Kidney tubule cell (primary cell): ENCODE measurements around the gene TBC1D23.
A peak's percentile ranks its signal among the peaks of the same experiment; 100 is the strongest.
"Not testable (repeated sequence)": the region's sequence is repeated elsewhere in the genome, so short reads cannot be mapped to it uniquely, and the experiment has no call there.

Experiments used
- DNase-seq: peaks from one replicate; pipeline ENCODE4 v3.0.0-alpha.2; 2018; ENCODE audit warnings: low spot score

The TBC1D23 gene

GRCh38 chr3:100257586-100257985 is 3.2 kb upstream of the TBC1D23 start:
- DNase-seq: no peak

GRCh38 chr3:100260081-100260684 is 609 bp upstream of the TBC1D23 start:
- peak; percentile 38 for DNase-seq

GRCh38 chr3:100261485-100261903 is 702 bp downstream of the TBC1D23 start:
- DNase-seq: no peak

GRCh38 chr3:100262925-100263324 is 2.1 kb downstream of the TBC1D23 start:
- DNase-seq: not testable (repeated sequence)

GRCh38 chr3:100263583-100263982 is 2.8 kb downstream of the TBC1D23 start:
- no peak for DNase-seq

- DNase-seq: no peak
These were observed 3.5 kb downstream of the TBC1D23 start for GRCh38 chr3:100264242-100264641.

- no peak for DNase-seq
These were observed 4.2 kb downstream of the TBC1D23 start for GRCh38 chr3:100265016-100265415.

GRCh38 chr3:100266531-100266930 is 5.7 kb downstream of the TBC1D23 start:
- DNase-seq: no peak

GRCh38 chr3:100268156-100268555 is 7.4 kb downstream of the TBC1D23 start:
- no peak for DNase-seq

GRCh38 chr3:100269001-100269400 is 8.2 kb downstream of the TBC1D23 start:
- DNase-seq: no peak

GRCh38 chr3:100269410-100270214 is 8.8 kb downstream of the TBC1D23 start:
- peak; percentile 96 for DNase-seq

GRCh38 chr3:100270215-100270583 is 9.4 kb downstream of the TBC1D23 start:
- peak; percentile 74 for DNase-seq

GRCh38 chr3:100271522-100271921 is 10.7 kb downstream of the TBC1D23 start:
- DNase-seq: no peak

- DNase-seq: not testable (repeated sequence)
These were observed 12.2 kb downstream of the TBC1D23 start for GRCh38 chr3:100272797-100273611.

- DNase-seq: no peak
These were observed 13.6 kb downstream of the TBC1D23 start for GRCh38 chr3:100274361-100274760.

- no peak for DNase-seq
These were observed 16.5 kb downstream of the TBC1D23 start for GRCh38 chr3:100277255-100277800.

- DNase-seq: no peak
These were observed 18.1 kb downstream of the TBC1D23 start for GRCh38 chr3:100278910-100279309.

GRCh38 chr3:100288288-100288894 is 27.6 kb downstream of the TBC1D23 start:
- DNase-seq: no peak

- DNase-seq: peak; percentile 37
These were observed 28.5 kb downstream of the TBC1D23 start for GRCh38 chr3:100289339-100289738.

GRCh38 chr3:100295089-100295488 is 34.3 kb downstream of the TBC1D23 start:
- DNase-seq: no peak

- peak; percentile 79 for DNase-seq
These were observed 37.0 kb downstream of the TBC1D23 start for GRCh38 chr3:100297784-100298183.

- no peak for DNase-seq
These were observed 38.2 kb downstream of the TBC1D23 start for GRCh38 chr3:100299016-100299415.
